Germinal center (tissue), 1 donor: ENCODE measurements around the gene SH3RF2.

Experiments
- DNase-seq: peaks from one replicate; pipeline ENCODE4 v3.0.0; 2012; ENCODE audit warnings: mixed read lengths, low spot score

Gene SH3RF2

GRCh38 chr5:146047396-146047795 is 111.0 kb downstream of the SH3RF2 start:
- no peak for DNase-seq

GRCh38 chr5:146048994-146049703 is 112.8 kb downstream of the SH3RF2 start:
- no peak for DNase-seq

- no peak for DNase-seq
These were observed 113.3 kb downstream of the SH3RF2 start for GRCh38 chr5:146049704-146050026.

- no peak for DNase-seq
These were observed 113.7 kb downstream of the SH3RF2 start for GRCh38 chr5:146050086-146050485.

GRCh38 chr5:146051678-146052077 is 115.3 kb downstream of the SH3RF2 start:
- DNase-seq, result no peak

- DNase-seq, result no peak
These were observed 116.4 kb downstream of the SH3RF2 start for GRCh38 chr5:146052780-146053179.

GRCh38 chr5:146055432-146055831 is 119.1 kb downstream of the SH3RF2 start:
- DNase-seq, result no peak

GRCh38 chr5:146059460-146060220 is 123.3 kb downstream of the SH3RF2 start:
- no peak for DNase-seq

- DNase-seq, result no peak
These were observed 123.8 kb downstream of the SH3RF2 start for GRCh38 chr5:146060221-146060585.

- DNase-seq, result no peak
These were observed 130.6 kb downstream of the SH3RF2 start for GRCh38 chr5:146066968-146067367.

GRCh38 chr5:146068206-146068605 is 131.8 kb downstream of the SH3RF2 start:
- DNase-seq, result no peak

- DNase-seq, result no peak
These were observed 132.8 kb downstream of the SH3RF2 start for GRCh38 chr5:146068977-146069779.

- no peak for DNase-seq
These were observed 133.4 kb downstream of the SH3RF2 start for GRCh38 chr5:146069780-146070099.

- no peak for DNase-seq
These were observed 134.4 kb downstream of the SH3RF2 start for GRCh38 chr5:146070746-146071145.

GRCh38 chr5:146071171-146071570 is 134.8 kb downstream of the SH3RF2 start:
- no peak for DNase-seq

GRCh38 chr5:146072595-146072994 is 136.2 kb downstream of the SH3RF2 start:
- no peak for DNase-seq

GRCh38 chr5:146073239-146073900 is 137.0 kb downstream of the SH3RF2 start:
- DNase-seq, result no peak

GRCh38 chr5:146076028-146076427 is 139.7 kb downstream of the SH3RF2 start:
- no peak for DNase-seq

- no peak for DNase-seq
These were observed 140.1 kb downstream of the SH3RF2 start for GRCh38 chr5:146076455-146076854.

GRCh38 chr5:146078566-146078965 is 142.2 kb downstream of the SH3RF2 start:
- no peak for DNase-seq

- DNase-seq, result no peak
These were observed 143.5 kb downstream of the SH3RF2 start for GRCh38 chr5:146079695-146080373.

- DNase-seq, result no peak
These were observed 145.2 kb downstream of the SH3RF2 start for GRCh38 chr5:146081556-146081955.
